HG02852 (cell line): ENCODE data around the gene ZNF512.
A peak's percentile ranks its signal among the peaks of the same experiment; 100 is the strongest.
"Not testable (repeated sequence)": the region's sequence is repeated elsewhere in the genome, so short reads cannot be mapped to it uniquely, and the experiment has no call there.

Source experiments
- ATAC-seq: cut with Tn5 transposase; IDR thresholded peaks from one replicate; pipeline ENCODE4 v1.9.1; 2021; ENCODE audit warnings: mild to moderate bottlenecking, moderate library complexity; ENCODE audit not compliant: unreplicated experiment

ZNF512 gene

GRCh38 chr2:27582129-27582694 lies 630 bp upstream of the ZNF512 start:
- no peak for ATAC-seq

- ATAC-seq: no peak
Measured at GRCh38 chr2:27583390-27583915, 611 bp downstream of the ZNF512 start.

- ATAC-seq: no peak
Measured at GRCh38 chr2:27584597-27584996, 1.8 kb downstream of the ZNF512 start.

GRCh38 chr2:27587025-27587424 lies 4.2 kb downstream of the ZNF512 start:
- no peak for ATAC-seq

GRCh38 chr2:27588308-27588707 lies 5.5 kb downstream of the ZNF512 start:
- ATAC-seq: no peak

- no peak for ATAC-seq
Measured at GRCh38 chr2:27591745-27592144, 8.9 kb downstream of the ZNF512 start.

- no peak for ATAC-seq
Measured at GRCh38 chr2:27593240-27593639, 10.4 kb downstream of the ZNF512 start.

- not testable (repeated sequence) for ATAC-seq
Measured at GRCh38 chr2:27594020-27594703, 11.3 kb downstream of the ZNF512 start.

- ATAC-seq: not testable (repeated sequence)
Measured at GRCh38 chr2:27595412-27595811, 12.6 kb downstream of the ZNF512 start.

GRCh38 chr2:27596627-27597026 lies 13.8 kb downstream of the ZNF512 start:
- ATAC-seq: no peak

- no peak for ATAC-seq
Measured at GRCh38 chr2:27606611-27607010, 23.8 kb downstream of the ZNF512 start.

- no peak for ATAC-seq
Measured at GRCh38 chr2:27613985-27614384, 31.1 kb downstream of the ZNF512 start.

GRCh38 chr2:27615316-27615715 lies 32.5 kb downstream of the ZNF512 start:
- ATAC-seq: no peak

- no peak for ATAC-seq
Measured at GRCh38 chr2:27621524-27621923, 38.7 kb downstream of the ZNF512 start.

GRCh38 chr2:27622921-27623384 lies 40.1 kb downstream of the ZNF512 start:
- ATAC-seq: no peak

GRCh38 chr2:27624943-27625342 lies 42.1 kb downstream of the ZNF512 start:
- no peak for ATAC-seq

GRCh38 chr2:27626323-27626722 lies 43.5 kb downstream of the ZNF512 start:
- ATAC-seq: not testable (repeated sequence)

- ATAC-seq: not testable (repeated sequence)
Measured at GRCh38 chr2:27626921-27627320, 44.1 kb downstream of the ZNF512 start.

GRCh38 chr2:27627963-27628766 lies 45.3 kb downstream of the ZNF512 start:
- peak; percentile 29 for ATAC-seq

GRCh38 chr2:27628767-27629709 lies 46.2 kb downstream of the ZNF512 start, which contains the start of the genes CCDC121 and GPN1:
CCDC121 (minus strand) TSS chr2:27629012; CDS start chr2:27627799, 1,213 bp downstream.
GPN1 (plus strand) TSS chr2:27629050; CDS start chr2:27629059, 9 bp downstream.
- peak; percentile 96 for ATAC-seq
